NCI-H2227 (cell line): ENCODE data around the gene NDST4.

Experiments used
- DNase-seq: peaks from one replicate; lab custom pipeline; 2025; ENCODE audit not compliant: unreplicated experiment; lab: John Stamatoyannopoulos, UW

Gene NDST4

GRCh38 chr4:114921191-114921590 is 192.2 kb downstream of the NDST4 start:
- DNase-seq, result peak; percentile 4

- no peak for DNase-seq
Measured at GRCh38 chr4:114911111-114911510, 202.3 kb downstream of the NDST4 start.

- no peak for DNase-seq
Measured at GRCh38 chr4:114907568-114907967, 205.9 kb downstream of the NDST4 start.

GRCh38 chr4:114905017-114905416 is 208.4 kb downstream of the NDST4 start:
- no peak for DNase-seq

GRCh38 chr4:114900934-114901333 is 212.5 kb downstream of the NDST4 start:
- DNase-seq, result no peak

GRCh38 chr4:114890773-114891172 is 222.6 kb downstream of the NDST4 start:
- no peak for DNase-seq

- no peak for DNase-seq
Measured at GRCh38 chr4:114886761-114887160, 226.7 kb downstream of the NDST4 start.

GRCh38 chr4:114883641-114884040 is 229.8 kb downstream of the NDST4 start:
- no peak for DNase-seq

GRCh38 chr4:114879916-114880669 is 233.3 kb downstream of the NDST4 start:
- DNase-seq, result no peak

GRCh38 chr4:114875630-114876029 is 237.8 kb downstream of the NDST4 start:
- DNase-seq, result no peak

GRCh38 chr4:114874321-114874720 is 239.1 kb downstream of the NDST4 start:
- DNase-seq, result no peak

GRCh38 chr4:114870987-114871386 is 242.4 kb downstream of the NDST4 start:
- no peak for DNase-seq

GRCh38 chr4:114866901-114867670 is 246.3 kb downstream of the NDST4 start:
- no peak for DNase-seq

- no peak for DNase-seq
Measured at GRCh38 chr4:114864060-114864459, 249.4 kb downstream of the NDST4 start.

- no peak for DNase-seq
Measured at GRCh38 chr4:114860786-114861185, 252.6 kb downstream of the NDST4 start.

- DNase-seq, result no peak
Measured at GRCh38 chr4:114857831-114858230, 255.6 kb downstream of the NDST4 start.

- DNase-seq, result no peak
Measured at GRCh38 chr4:114839986-114840385, 273.4 kb downstream of the NDST4 start.

- no peak for DNase-seq
Measured at GRCh38 chr4:114830628-114831027, 282.8 kb downstream of the NDST4 start.

- DNase-seq, result no peak
Measured at GRCh38 chr4:114827651-114828050, 285.8 kb downstream of the NDST4 start.

GRCh38 chr4:114815760-114816159 is 297.7 kb downstream of the NDST4 start:
- no peak for DNase-seq

GRCh38 chr4:114813961-114814360 is 299.5 kb downstream of the NDST4 start:
- no peak for DNase-seq

GRCh38 chr4:114811564-114812301 is 301.7 kb downstream of the NDST4 start:
- DNase-seq, result no peak
